ENCODE results near the gene USP46.

USP46 gene

GRCh38 chr4:52600275-52600674 is 58.8 kb downstream of the USP46 start:
- H3K4me3 ChIP-seq (ENCODE audit: low read depth, low read length), result no peak overlapping the region
- no peak for TF ChIP-seq CTCF (IDR thresholded peaks at IDR 0.05; ENCODE audit: insufficient read depth, low read depth, low read length, missing control alignments)
- no peak for DNase-seq (ENCODE audit: low read depth)

GRCh38 chr4:52595001-52595400 is 64.1 kb downstream of the USP46 start:
- TF ChIP-seq CTCF (IDR thresholded peaks at IDR 0.05; ENCODE audit: insufficient read depth, low read depth, low read length, missing control alignments), result no peak
- no peak overlapping the region for H3K4me3 ChIP-seq (ENCODE audit: low read depth, low read length)
- DNase-seq (ENCODE audit: low read depth), result no peak

- H3K4me3 ChIP-seq (ENCODE audit: low read depth, low read length), result no peak overlapping the region
- no peak for DNase-seq (ENCODE audit: low read depth)
- no peak for TF ChIP-seq CTCF (IDR thresholded peaks at IDR 0.05; ENCODE audit: insufficient read depth, low read depth, low read length, missing control alignments)
These were observed 66.8 kb downstream of the USP46 start for GRCh38 chr4:52592287-52592686.

- DNase-seq (ENCODE audit: low read depth), result no peak
- no peak for TF ChIP-seq CTCF (IDR thresholded peaks at IDR 0.05; ENCODE audit: insufficient read depth, low read depth, low read length, missing control alignments)
- H3K4me3 ChIP-seq (ENCODE audit: low read depth, low read length), result no peak overlapping the region
These were observed 70.1 kb downstream of the USP46 start for GRCh38 chr4:52588771-52589591.

GRCh38 chr4:52588097-52588496 is 71.0 kb downstream of the USP46 start:
- TF ChIP-seq CTCF (IDR thresholded peaks at IDR 0.05; ENCODE audit: insufficient read depth, low read depth, low read length, missing control alignments), result peak; percentile 61
- no peak overlapping the region for H3K4me3 ChIP-seq (ENCODE audit: low read depth, low read length)
- peak; percentile 49 for DNase-seq (ENCODE audit: low read depth)

GRCh38 chr4:52586069-52586468 is 73.0 kb downstream of the USP46 start:
- no peak for DNase-seq (ENCODE audit: low read depth)
- no peak overlapping the region for H3K4me3 ChIP-seq (ENCODE audit: low read depth, low read length)
- TF ChIP-seq CTCF (IDR thresholded peaks at IDR 0.05; ENCODE audit: insufficient read depth, low read depth, low read length, missing control alignments), result no peak

GRCh38 chr4:52585379-52585778 is 73.7 kb downstream of the USP46 start:
- TF ChIP-seq CTCF (IDR thresholded peaks at IDR 0.05; ENCODE audit: insufficient read depth, low read depth, low read length, missing control alignments), result no peak
- H3K4me3 ChIP-seq (ENCODE audit: low read depth, low read length), result no peak overlapping the region
- DNase-seq (ENCODE audit: low read depth), result no peak

Data from GM12865 (cell line).